Neural cell (in vitro differentiated cells): ENCODE results near the gene MRPL3.

Source experiments
- EZH2 ChIP-seq: fragments of 200-600, 300-800 bp; shearing (Covaris generic), sonication (generic); IDR thresholded peaks from 2 replicates; pipeline ENCODE4 v1.6.1; 2014; ENCODE audit warnings: antibody characterized with exemption, low read length, borderline replicate concordance, mild to moderate bottlenecking; ENCODE audit not compliant: insufficient read depth, poor library complexity, severe bottlenecking
- TF ChIP-seq, protein P1 (sequence below): fragments of 450-650 bp; IDR thresholded peaks from 2 replicates; pipeline ENCODE4 v1.5.1; 2014; ENCODE audit warnings: antibody characterized with exemption, mild to moderate bottlenecking, moderate library complexity; ENCODE audit not compliant: poor library complexity, severe bottlenecking

- TF ChIP-seq, protein P1, sequence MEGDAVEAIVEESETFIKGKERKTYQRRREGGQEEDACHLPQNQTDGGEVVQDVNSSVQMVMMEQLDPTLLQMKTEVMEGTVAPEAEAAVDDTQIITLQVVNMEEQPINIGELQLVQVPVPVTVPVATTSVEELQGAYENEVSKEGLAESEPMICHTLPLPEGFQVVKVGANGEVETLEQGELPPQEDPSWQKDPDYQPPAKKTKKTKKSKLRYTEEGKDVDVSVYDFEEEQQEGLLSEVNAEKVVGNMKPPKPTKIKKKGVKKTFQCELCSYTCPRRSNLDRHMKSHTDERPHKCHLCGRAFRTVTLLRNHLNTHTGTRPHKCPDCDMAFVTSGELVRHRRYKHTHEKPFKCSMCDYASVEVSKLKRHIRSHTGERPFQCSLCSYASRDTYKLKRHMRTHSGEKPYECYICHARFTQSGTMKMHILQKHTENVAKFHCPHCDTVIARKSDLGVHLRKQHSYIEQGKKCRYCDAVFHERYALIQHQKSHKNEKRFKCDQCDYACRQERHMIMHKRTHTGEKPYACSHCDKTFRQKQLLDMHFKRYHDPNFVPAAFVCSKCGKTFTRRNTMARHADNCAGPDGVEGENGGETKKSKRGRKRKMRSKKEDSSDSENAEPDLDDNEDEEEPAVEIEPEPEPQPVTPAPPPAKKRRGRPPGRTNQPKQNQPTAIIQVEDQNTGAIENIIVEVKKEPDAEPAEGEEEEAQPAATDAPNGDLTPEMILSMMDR, result no peak
- TF ChIP-seq EZH2, result no peak
Observed at GRCh38 chr3:131447349-131447748, 55.4 kb downstream of the MRPL3 start.
